ENCODE data around the gene KCNH3.
"Not testable (repeated sequence)": the region's sequence is repeated elsewhere in the genome, so short reads cannot be mapped to it uniquely, and the experiment has no call there.

KCNH3 gene

GRCh38 chr12:49507139-49507538, 31.7 kb upstream of the KCNH3 start:
- Histone ChIP-seq H3K9ac (ENCODE audit: low read length) (no peak overlapping the region), H3K4me3 (ENCODE audit: low read length) (no peak overlapping the region), H3K4me1 (ENCODE audit: control insufficient read depth, insufficient read depth, low read length) (peaks cover 3% of the 10 kb centered on the region), H3K36me3 (ENCODE audit: control insufficient read depth, insufficient read depth, low read length, severe bottlenecking) (peaks cover 1% of the 10 kb centered on the region), H3K27me3 (replicated peaks; ENCODE audit: control insufficient read depth, insufficient read depth, low read length) (no peaks in the 10 kb centered on the region), H3K9me3 (ENCODE audit: control insufficient read depth, low read length) (no peaks in the 10 kb centered on the region)
- peak; percentile 86 for DNase-seq (ENCODE audit: low read depth)

GRCh38 chr12:49509681-49510080, 29.1 kb upstream of the KCNH3 start:
- not testable (repeated sequence) for H3K4me1 ChIP-seq (ENCODE audit: control insufficient read depth, insufficient read depth, low read length); H3K9me3 ChIP-seq (ENCODE audit: control insufficient read depth, low read length); H3K4me3 ChIP-seq (ENCODE audit: low read length); DNase-seq (ENCODE audit: low read depth); H3K36me3 ChIP-seq (ENCODE audit: control insufficient read depth, insufficient read depth, low read length, severe bottlenecking); H3K27me3 ChIP-seq (replicated peaks; ENCODE audit: control insufficient read depth, insufficient read depth, low read length); H3K9ac ChIP-seq (ENCODE audit: low read length)

- Histone ChIP-seq H3K4me1 (ENCODE audit: control insufficient read depth, insufficient read depth, low read length) (peaks cover 5% of the 10 kb centered on the region), H3K27me3 (replicated peaks; ENCODE audit: control insufficient read depth, insufficient read depth, low read length) (no peaks in the 10 kb centered on the region), H3K4me3 (ENCODE audit: low read length) (no peak overlapping the region), H3K36me3 (ENCODE audit: control insufficient read depth, insufficient read depth, low read length, severe bottlenecking) (no peaks in the 10 kb centered on the region), H3K9ac (ENCODE audit: low read length) (no peak overlapping the region), H3K9me3 (ENCODE audit: control insufficient read depth, low read length) (no peaks in the 10 kb centered on the region)
- DNase-seq (ENCODE audit: low read depth) = no peak
Measured at GRCh38 chr12:49511410-49511809, 27.4 kb upstream of the KCNH3 start.

- no peak for DNase-seq (ENCODE audit: low read depth)
Measured at GRCh38 chr12:49512546-49512945, 26.3 kb upstream of the KCNH3 start.

GRCh38 chr12:49515266-49515665, 23.6 kb upstream of the KCNH3 start:
- no peak overlapping the region for H3K4me3 ChIP-seq (ENCODE audit: low read length)
- peaks cover 5% of the 10 kb centered on the region for H3K4me1 ChIP-seq (ENCODE audit: control insufficient read depth, insufficient read depth, low read length)
- no peaks in the 10 kb centered on the region for H3K36me3 ChIP-seq (ENCODE audit: control insufficient read depth, insufficient read depth, low read length, severe bottlenecking)
- H3K9me3 ChIP-seq (ENCODE audit: control insufficient read depth, low read length) = no peaks in the 10 kb centered on the region
- DNase-seq (ENCODE audit: low read depth) = peak; percentile 68
- H3K9ac ChIP-seq (ENCODE audit: low read length) = no peak overlapping the region
- no peaks in the 10 kb centered on the region for H3K27me3 ChIP-seq (replicated peaks; ENCODE audit: control insufficient read depth, insufficient read depth, low read length)

More at GRCh38 chr12:49512546-49512945, 26.3 kb upstream of the KCNH3 start:
- Histone ChIP-seq H3K4me3 (ENCODE audit: low read length) (no peak overlapping the region), H3K4me1 (ENCODE audit: control insufficient read depth, insufficient read depth, low read length) (peaks cover 5% of the 10 kb centered on the region), H3K36me3 (ENCODE audit: control insufficient read depth, insufficient read depth, low read length, severe bottlenecking) (no peaks in the 10 kb centered on the region), H3K27me3 (replicated peaks; ENCODE audit: control insufficient read depth, insufficient read depth, low read length) (no peaks in the 10 kb centered on the region), H3K9ac (ENCODE audit: low read length) (no peak overlapping the region), H3K9me3 (ENCODE audit: control insufficient read depth, low read length) (no peaks in the 10 kb centered on the region)

GRCh38 chr12:49518914-49519573, 19.8 kb upstream of the KCNH3 start:
- H3K9ac ChIP-seq (ENCODE audit: low read length) = no peak overlapping the region
- peaks cover 12% of the 10 kb centered on the region for H3K36me3 ChIP-seq (ENCODE audit: control insufficient read depth, insufficient read depth, low read length, severe bottlenecking)
- H3K4me1 ChIP-seq (ENCODE audit: control insufficient read depth, insufficient read depth, low read length) = peaks cover 5% of the 10 kb centered on the region
- no peaks in the 10 kb centered on the region for H3K9me3 ChIP-seq (ENCODE audit: control insufficient read depth, low read length)
- no peak overlapping the region for H3K4me3 ChIP-seq (ENCODE audit: low read length)
- peak; percentile 46 for DNase-seq (ENCODE audit: low read depth)
- no peaks in the 10 kb centered on the region for H3K27me3 ChIP-seq (replicated peaks; ENCODE audit: control insufficient read depth, insufficient read depth, low read length)

- no peak overlapping the region for H3K9ac ChIP-seq (ENCODE audit: low read length)
- peaks cover 17% of the 10 kb centered on the region for H3K36me3 ChIP-seq (ENCODE audit: control insufficient read depth, insufficient read depth, low read length, severe bottlenecking)
- no peak overlapping the region for H3K4me3 ChIP-seq (ENCODE audit: low read length)
- peaks cover 5% of the 10 kb centered on the region for H3K4me1 ChIP-seq (ENCODE audit: control insufficient read depth, insufficient read depth, low read length)
- no peak for DNase-seq (ENCODE audit: low read depth)
- no peaks in the 10 kb centered on the region for H3K9me3 ChIP-seq (ENCODE audit: control insufficient read depth, low read length)
- H3K27me3 ChIP-seq (replicated peaks; ENCODE audit: control insufficient read depth, insufficient read depth, low read length) = no peaks in the 10 kb centered on the region
Measured at GRCh38 chr12:49519574-49519936, 19.3 kb upstream of the KCNH3 start.

- Histone ChIP-seq H3K36me3 (ENCODE audit: control insufficient read depth, insufficient read depth, low read length, severe bottlenecking) (peaks cover 36% of the 10 kb centered on the region), H3K4me3 (ENCODE audit: low read length) (no peak overlapping the region), H3K9me3 (ENCODE audit: control insufficient read depth, low read length) (no peaks in the 10 kb centered on the region), H3K9ac (ENCODE audit: low read length) (no peak overlapping the region), H3K4me1 (ENCODE audit: control insufficient read depth, insufficient read depth, low read length) (no peaks in the 10 kb centered on the region), H3K27me3 (replicated peaks; ENCODE audit: control insufficient read depth, insufficient read depth, low read length) (no peaks in the 10 kb centered on the region)
- DNase-seq (ENCODE audit: low read depth) = no peak
Measured at GRCh38 chr12:49521389-49521788, 17.4 kb upstream of the KCNH3 start.

- DNase-seq (ENCODE audit: low read depth) = no peak
- H3K27me3 ChIP-seq (replicated peaks; ENCODE audit: control insufficient read depth, insufficient read depth, low read length) = no peaks in the 10 kb centered on the region
- peaks cover 42% of the 10 kb centered on the region for H3K36me3 ChIP-seq (ENCODE audit: control insufficient read depth, insufficient read depth, low read length, severe bottlenecking)
- H3K9me3 ChIP-seq (ENCODE audit: control insufficient read depth, low read length) = no peaks in the 10 kb centered on the region
- H3K4me1 ChIP-seq (ENCODE audit: control insufficient read depth, insufficient read depth, low read length) = no peaks in the 10 kb centered on the region
- H3K9ac ChIP-seq (ENCODE audit: low read length) = no peak overlapping the region
- no peak overlapping the region for H3K4me3 ChIP-seq (ENCODE audit: low read length)
Measured at GRCh38 chr12:49524660-49525324, 14.0 kb upstream of the KCNH3 start.

- Histone ChIP-seq H3K4me3 (ENCODE audit: low read length) (no peak overlapping the region), H3K4me1 (ENCODE audit: control insufficient read depth, insufficient read depth, low read length) (no peaks in the 10 kb centered on the region), H3K9ac (ENCODE audit: low read length) (no peak overlapping the region), H3K36me3 (ENCODE audit: control insufficient read depth, insufficient read depth, low read length, severe bottlenecking) (peaks cover 42% of the 10 kb centered on the region), H3K9me3 (ENCODE audit: control insufficient read depth, low read length) (no peaks in the 10 kb centered on the region), H3K27me3 (replicated peaks; ENCODE audit: control insufficient read depth, insufficient read depth, low read length) (no peaks in the 10 kb centered on the region)
- no peak for DNase-seq (ENCODE audit: low read depth)
Measured at GRCh38 chr12:49525942-49526341, 12.9 kb upstream of the KCNH3 start.

- DNase-seq (ENCODE audit: low read depth) = no peak
- Histone ChIP-seq H3K36me3 (ENCODE audit: control insufficient read depth, insufficient read depth, low read length, severe bottlenecking) (peaks cover 35% of the 10 kb centered on the region), H3K4me1 (ENCODE audit: control insufficient read depth, insufficient read depth, low read length) (no peaks in the 10 kb centered on the region), H3K4me3 (ENCODE audit: low read length) (no peak overlapping the region), H3K9ac (ENCODE audit: low read length) (no peak overlapping the region), H3K27me3 (replicated peaks; ENCODE audit: control insufficient read depth, insufficient read depth, low read length) (no peaks in the 10 kb centered on the region), H3K9me3 (ENCODE audit: control insufficient read depth, low read length) (no peaks in the 10 kb centered on the region)
Measured at GRCh38 chr12:49527361-49528130, 11.3 kb upstream of the KCNH3 start.
